Measurements from ENCODE around the gene RFT1. TPM values are rescaled to one million over a fixed set of nuclear protein-coding genes. Genes with fewer than 3 reads are reported as not detected.

Gene RFT1
- total RNA-seq, 1 experiment from 2014 or later, result 26.3 TPM

DNA sequence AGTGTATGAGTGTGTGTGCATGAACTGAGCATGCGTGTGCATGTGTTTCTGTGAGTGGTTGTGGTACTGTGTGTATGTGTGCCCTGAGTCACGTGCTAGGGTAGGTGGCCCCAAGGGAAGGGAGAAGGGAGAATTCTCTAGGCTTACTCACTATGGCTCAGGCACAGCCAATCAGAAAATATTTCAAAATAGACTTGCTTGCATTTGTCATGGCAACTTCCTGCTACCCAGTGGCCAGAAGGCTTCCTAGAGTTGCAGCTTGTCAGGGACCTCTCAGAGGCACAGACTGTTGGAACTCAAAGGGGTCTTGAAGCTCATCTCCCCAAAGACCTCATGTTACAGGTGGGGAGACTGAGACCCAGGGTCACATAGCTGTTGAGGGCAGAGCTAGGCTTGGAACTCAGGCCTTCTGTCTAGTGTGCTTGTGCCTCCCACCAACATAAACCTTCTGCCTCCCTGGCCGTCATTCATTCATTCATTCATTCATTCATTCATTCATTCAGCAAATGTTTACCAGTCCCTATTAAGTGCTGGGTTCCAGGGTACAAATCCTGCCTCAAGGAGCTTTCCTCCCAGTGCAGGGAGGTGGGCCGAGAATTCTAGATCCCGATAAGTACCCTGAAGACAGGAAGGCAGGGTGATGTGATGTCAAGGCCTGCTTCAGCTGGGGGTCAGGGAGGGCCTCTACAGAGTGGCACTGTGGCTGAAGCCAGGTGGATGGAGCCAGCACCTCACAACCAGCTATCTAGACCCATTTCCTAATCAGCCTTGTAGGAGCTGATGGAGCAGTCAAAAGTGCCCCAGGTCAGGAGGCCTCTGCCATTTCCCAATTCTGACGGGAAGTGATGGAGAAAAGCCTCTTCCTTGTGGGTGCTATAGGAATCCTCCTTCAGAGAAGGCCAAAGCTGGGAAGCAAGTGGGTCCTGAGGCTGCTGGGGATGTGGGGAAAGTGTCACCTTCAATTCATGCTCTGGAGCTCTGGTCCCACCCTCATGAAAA, 10.9 kb upstream of the RFT1 start:
- POLR2A ChIA-PET, result no interaction called here
- Mint-ChIP-seq H3K4me1 (peaks cover 6% of the 10 kb centered on the region; the same call in 1 of the 2 replicates), H3K9me3 (no peaks in the 10 kb centered on the region), H3K4me3 (no peak overlapping the region), H3K36me3 (no peaks in the 10 kb centered on the region), H3K27ac (no peak overlapping the region), H3K27me3 (ENCODE audit: low read depth) (no peaks in the 10 kb centered on the region)
- no peak for DNase-seq (ENCODE audit: low spot score)
- CTCF ChIA-PET, result interaction anchor here (0.8 to 1.4 kb wide), 4 partner anchors 18 to 55 kb away, joined by 3 to 4 read pairs (median 3); no protein-coding TSS in a partner anchor
- no peak for ATAC-seq
- TF ChIP-seq, protein P1, sequence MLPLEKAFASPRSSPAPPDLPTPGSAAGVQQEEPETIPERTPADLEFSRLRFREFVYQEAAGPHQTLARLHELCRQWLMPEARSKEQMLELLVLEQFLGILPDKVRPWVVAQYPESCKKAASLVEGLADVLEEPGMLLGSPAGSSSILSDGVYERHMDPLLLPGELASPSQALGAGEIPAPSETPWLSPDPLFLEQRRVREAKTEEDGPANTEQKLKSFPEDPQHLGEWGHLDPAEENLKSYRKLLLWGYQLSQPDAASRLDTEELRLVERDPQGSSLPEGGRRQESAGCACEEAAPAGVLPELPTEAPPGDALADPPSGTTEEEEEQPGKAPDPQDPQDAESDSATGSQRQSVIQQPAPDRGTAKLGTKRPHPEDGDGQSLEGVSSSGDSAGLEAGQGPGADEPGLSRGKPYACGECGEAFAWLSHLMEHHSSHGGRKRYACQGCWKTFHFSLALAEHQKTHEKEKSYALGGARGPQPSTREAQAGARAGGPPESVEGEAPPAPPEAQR (CRISPR knock-in tag; IDR thresholded peaks at IDR 0.05), result no peak
- TF ChIP-seq ZNF416 (CRISPR knock-in tag; IDR thresholded peaks at IDR 0.05), result no peak
- no peak for TF ChIP-seq IRF2 (CRISPR knock-in tag; IDR thresholded peaks at IDR 0.05; ENCODE audit: borderline replicate concordance, low read depth)
- TF ChIP-seq JAZF1 (CRISPR knock-in tag; IDR thresholded peaks at IDR 0.05), result no peak
- no peak for TF ChIP-seq PRRX2 (CRISPR knock-in tag; IDR thresholded peaks at IDR 0.05)
- TF ChIP-seq SMAD4 (CRISPR knock-in tag; IDR thresholded peaks at IDR 0.05), result no peak
- TF ChIP-seq ZNF396 (CRISPR knock-in tag; IDR thresholded peaks at IDR 0.05; ENCODE audit: borderline replicate concordance), result no peak
- TF ChIP-seq ZNF232 (CRISPR knock-in tag; IDR thresholded peaks at IDR 0.05), result no peak
- TF ChIP-seq, protein P2, sequence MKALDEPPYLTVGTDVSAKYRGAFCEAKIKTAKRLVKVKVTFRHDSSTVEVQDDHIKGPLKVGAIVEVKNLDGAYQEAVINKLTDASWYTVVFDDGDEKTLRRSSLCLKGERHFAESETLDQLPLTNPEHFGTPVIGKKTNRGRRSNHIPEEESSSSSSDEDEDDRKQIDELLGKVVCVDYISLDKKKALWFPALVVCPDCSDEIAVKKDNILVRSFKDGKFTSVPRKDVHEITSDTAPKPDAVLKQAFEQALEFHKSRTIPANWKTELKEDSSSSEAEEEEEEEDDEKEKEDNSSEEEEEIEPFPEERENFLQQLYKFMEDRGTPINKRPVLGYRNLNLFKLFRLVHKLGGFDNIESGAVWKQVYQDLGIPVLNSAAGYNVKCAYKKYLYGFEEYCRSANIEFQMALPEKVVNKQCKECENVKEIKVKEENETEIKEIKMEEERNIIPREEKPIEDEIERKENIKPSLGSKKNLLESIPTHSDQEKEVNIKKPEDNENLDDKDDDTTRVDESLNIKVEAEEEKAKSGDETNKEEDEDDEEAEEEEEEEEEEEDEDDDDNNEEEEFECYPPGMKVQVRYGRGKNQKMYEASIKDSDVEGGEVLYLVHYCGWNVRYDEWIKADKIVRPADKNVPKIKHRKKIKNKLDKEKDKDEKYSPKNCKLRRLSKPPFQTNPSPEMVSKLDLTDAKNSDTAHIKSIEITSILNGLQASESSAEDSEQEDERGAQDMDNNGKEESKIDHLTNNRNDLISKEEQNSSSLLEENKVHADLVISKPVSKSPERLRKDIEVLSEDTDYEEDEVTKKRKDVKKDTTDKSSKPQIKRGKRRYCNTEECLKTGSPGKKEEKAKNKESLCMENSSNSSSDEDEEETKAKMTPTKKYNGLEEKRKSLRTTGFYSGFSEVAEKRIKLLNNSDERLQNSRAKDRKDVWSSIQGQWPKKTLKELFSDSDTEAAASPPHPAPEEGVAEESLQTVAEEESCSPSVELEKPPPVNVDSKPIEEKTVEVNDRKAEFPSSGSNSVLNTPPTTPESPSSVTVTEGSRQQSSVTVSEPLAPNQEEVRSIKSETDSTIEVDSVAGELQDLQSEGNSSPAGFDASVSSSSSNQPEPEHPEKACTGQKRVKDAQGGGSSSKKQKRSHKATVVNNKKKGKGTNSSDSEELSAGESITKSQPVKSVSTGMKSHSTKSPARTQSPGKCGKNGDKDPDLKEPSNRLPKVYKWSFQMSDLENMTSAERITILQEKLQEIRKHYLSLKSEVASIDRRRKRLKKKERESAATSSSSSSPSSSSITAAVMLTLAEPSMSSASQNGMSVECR (CRISPR knock-in tag; IDR thresholded peaks at IDR 0.05; ENCODE audit: borderline replicate concordance), result no peak
- TF ChIP-seq, protein P3, sequence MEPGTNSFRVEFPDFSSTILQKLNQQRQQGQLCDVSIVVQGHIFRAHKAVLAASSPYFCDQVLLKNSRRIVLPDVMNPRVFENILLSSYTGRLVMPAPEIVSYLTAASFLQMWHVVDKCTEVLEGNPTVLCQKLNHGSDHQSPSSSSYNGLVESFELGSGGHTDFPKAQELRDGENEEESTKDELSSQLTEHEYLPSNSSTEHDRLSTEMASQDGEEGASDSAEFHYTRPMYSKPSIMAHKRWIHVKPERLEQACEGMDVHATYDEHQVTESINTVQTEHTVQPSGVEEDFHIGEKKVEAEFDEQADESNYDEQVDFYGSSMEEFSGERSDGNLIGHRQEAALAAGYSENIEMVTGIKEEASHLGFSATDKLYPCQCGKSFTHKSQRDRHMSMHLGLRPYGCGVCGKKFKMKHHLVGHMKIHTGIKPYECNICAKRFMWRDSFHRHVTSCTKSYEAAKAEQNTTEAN (CRISPR knock-in tag; IDR thresholded peaks at IDR 0.05), result no peak
- TF ChIP-seq, protein P4, sequence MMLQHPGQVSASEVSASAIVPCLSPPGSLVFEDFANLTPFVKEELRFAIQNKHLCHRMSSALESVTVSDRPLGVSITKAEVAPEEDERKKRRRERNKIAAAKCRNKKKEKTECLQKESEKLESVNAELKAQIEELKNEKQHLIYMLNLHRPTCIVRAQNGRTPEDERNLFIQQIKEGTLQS (CRISPR knock-in tag; conservative IDR thresholded peaks at IDR 0.05), result no peak
- TF ChIP-seq, protein P5, sequence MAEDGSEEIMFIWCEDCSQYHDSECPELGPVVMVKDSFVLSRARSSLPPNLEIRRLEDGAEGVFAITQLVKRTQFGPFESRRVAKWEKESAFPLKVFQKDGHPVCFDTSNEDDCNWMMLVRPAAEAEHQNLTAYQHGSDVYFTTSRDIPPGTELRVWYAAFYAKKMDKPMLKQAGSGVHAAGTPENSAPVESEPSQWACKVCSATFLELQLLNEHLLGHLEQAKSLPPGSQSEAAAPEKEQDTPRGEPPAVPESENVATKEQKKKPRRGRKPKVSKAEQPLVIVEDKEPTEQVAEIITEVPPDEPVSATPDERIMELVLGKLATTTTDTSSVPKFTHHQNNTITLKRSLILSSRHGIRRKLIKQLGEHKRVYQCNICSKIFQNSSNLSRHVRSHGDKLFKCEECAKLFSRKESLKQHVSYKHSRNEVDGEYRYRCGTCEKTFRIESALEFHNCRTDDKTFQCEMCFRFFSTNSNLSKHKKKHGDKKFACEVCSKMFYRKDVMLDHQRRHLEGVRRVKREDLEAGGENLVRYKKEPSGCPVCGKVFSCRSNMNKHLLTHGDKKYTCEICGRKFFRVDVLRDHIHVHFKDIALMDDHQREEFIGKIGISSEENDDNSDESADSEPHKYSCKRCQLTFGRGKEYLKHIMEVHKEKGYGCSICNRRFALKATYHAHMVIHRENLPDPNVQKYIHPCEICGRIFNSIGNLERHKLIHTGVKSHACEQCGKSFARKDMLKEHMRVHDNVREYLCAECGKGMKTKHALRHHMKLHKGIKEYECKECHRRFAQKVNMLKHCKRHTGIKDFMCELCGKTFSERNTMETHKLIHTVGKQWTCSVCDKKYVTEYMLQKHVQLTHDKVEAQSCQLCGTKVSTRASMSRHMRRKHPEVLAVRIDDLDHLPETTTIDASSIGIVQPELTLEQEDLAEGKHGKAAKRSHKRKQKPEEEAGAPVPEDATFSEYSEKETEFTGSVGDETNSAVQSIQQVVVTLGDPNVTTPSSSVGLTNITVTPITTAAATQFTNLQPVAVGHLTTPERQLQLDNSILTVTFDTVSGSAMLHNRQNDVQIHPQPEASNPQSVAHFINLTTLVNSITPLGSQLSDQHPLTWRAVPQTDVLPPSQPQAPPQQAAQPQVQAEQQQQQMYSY (CRISPR knock-in tag; IDR thresholded peaks at IDR 0.05), result no peak
- TF ChIP-seq OVOL2 (CRISPR knock-in tag; IDR thresholded peaks at IDR 0.05; ENCODE audit: borderline replicate concordance), result no peak
- TF ChIP-seq, protein P6, sequence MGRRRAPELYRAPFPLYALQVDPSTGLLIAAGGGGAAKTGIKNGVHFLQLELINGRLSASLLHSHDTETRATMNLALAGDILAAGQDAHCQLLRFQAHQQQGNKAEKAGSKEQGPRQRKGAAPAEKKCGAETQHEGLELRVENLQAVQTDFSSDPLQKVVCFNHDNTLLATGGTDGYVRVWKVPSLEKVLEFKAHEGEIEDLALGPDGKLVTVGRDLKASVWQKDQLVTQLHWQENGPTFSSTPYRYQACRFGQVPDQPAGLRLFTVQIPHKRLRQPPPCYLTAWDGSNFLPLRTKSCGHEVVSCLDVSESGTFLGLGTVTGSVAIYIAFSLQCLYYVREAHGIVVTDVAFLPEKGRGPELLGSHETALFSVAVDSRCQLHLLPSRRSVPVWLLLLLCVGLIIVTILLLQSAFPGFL (CRISPR knock-in tag; IDR thresholded peaks at IDR 0.05; ENCODE audit: borderline replicate concordance), result no peak
- TF ChIP-seq, protein P7, sequence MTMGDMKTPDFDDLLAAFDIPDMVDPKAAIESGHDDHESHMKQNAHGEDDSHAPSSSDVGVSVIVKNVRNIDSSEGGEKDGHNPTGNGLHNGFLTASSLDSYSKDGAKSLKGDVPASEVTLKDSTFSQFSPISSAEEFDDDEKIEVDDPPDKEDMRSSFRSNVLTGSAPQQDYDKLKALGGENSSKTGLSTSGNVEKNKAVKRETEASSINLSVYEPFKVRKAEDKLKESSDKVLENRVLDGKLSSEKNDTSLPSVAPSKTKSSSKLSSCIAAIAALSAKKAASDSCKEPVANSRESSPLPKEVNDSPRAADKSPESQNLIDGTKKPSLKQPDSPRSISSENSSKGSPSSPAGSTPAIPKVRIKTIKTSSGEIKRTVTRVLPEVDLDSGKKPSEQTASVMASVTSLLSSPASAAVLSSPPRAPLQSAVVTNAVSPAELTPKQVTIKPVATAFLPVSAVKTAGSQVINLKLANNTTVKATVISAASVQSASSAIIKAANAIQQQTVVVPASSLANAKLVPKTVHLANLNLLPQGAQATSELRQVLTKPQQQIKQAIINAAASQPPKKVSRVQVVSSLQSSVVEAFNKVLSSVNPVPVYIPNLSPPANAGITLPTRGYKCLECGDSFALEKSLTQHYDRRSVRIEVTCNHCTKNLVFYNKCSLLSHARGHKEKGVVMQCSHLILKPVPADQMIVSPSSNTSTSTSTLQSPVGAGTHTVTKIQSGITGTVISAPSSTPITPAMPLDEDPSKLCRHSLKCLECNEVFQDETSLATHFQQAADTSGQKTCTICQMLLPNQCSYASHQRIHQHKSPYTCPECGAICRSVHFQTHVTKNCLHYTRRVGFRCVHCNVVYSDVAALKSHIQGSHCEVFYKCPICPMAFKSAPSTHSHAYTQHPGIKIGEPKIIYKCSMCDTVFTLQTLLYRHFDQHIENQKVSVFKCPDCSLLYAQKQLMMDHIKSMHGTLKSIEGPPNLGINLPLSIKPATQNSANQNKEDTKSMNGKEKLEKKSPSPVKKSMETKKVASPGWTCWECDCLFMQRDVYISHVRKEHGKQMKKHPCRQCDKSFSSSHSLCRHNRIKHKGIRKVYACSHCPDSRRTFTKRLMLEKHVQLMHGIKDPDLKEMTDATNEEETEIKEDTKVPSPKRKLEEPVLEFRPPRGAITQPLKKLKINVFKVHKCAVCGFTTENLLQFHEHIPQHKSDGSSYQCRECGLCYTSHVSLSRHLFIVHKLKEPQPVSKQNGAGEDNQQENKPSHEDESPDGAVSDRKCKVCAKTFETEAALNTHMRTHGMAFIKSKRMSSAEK (CRISPR knock-in tag; IDR thresholded peaks at IDR 0.05; ENCODE audit: borderline replicate concordance), result no peak
- TF ChIP-seq, protein P8, sequence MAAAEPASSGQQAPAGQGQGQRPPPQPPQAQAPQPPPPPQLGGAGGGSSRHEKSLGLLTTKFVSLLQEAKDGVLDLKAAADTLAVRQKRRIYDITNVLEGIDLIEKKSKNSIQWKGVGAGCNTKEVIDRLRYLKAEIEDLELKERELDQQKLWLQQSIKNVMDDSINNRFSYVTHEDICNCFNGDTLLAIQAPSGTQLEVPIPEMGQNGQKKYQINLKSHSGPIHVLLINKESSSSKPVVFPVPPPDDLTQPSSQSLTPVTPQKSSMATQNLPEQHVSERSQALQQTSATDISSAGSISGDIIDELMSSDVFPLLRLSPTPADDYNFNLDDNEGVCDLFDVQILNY (CRISPR knock-in tag; IDR thresholded peaks at IDR 0.05), result no peak

Measured in WTC11 (cell line).